ENCODE data around the gene DAP.

DNA sequence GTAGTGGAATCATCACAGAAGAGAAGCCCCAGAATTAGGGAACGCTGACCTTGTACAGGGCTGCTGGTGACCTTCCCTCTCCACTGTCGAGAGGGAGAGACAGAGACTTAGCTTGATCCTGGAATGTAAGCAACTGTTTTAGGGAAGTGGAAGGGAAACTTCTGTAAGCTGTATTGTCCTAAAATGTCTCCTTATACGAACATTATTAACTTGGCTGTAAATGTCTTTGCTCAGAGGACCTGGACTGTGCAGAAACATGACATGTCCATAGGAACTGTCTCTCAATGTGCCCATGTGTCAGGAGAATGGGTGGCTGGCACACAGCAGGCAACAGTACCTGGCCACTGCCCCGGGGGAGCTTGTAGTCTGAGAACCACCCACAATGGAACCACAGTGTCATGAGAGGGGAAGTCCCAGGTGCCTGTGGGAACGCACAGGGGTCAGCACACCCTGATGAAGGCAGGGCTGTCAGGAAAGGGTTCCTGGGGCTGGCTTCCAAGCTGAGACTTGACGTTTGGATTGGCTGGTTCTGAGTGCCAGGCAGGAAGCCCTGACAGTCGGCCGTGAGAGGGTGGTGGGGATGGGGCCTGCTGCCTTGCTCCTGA lies 34.0 kb downstream of the DAP start:
- TF ChIP-seq CTCF (IDR thresholded peaks at IDR 0.05): no peak
- TF ChIP-seq POLR2A (IDR thresholded peaks at IDR 0.05): no peak

All from Peyer's patch (tissue), 4 donors.